IPS-20b (cell line): ENCODE data around the gene SNX7.

Experiments used
- H3K27ac ChIP-seq: one replicate; pipeline ENCODE4 v1.5.1; 2013; ENCODE audit warnings: low read length
- H3K27me3 ChIP-seq: 2 replicates; pipeline ENCODE4 v1.6.1; 2013; ENCODE audit warnings: mild to moderate bottlenecking, low read length, inconsistent platforms; ENCODE audit not compliant: insufficient read depth
- H3K36me3 ChIP-seq: 2 replicates; pipeline ENCODE4 v1.6.1; 2013; ENCODE audit warnings: low read depth, mild to moderate bottlenecking, inconsistent platforms, low read length, moderate library complexity; ENCODE audit not compliant: insufficient read depth
- H3K4me1 ChIP-seq: 2 replicates; pipeline ENCODE4 v1.6.1; 2013; ENCODE audit warnings: mild to moderate bottlenecking, control low read depth, inconsistent platforms, low read length, moderate library complexity; ENCODE audit not compliant: insufficient read depth
- H3K4me3 ChIP-seq: 2 replicates; pipeline ENCODE4 v1.5.1; 2013; ENCODE audit warnings: mild to moderate bottlenecking, low read length, inconsistent platforms
- H3K9ac ChIP-seq: 2 replicates; pipeline ENCODE4 v1.6.1; 2013; ENCODE audit warnings: low read depth, mild to moderate bottlenecking, inconsistent platforms, low read length, moderate library complexity
- H3K9me3 ChIP-seq: 2 replicates; pipeline ENCODE4 v1.6.1; 2013; ENCODE audit warnings: mild to moderate bottlenecking, low read depth, low read length, inconsistent platforms; ENCODE audit not compliant: insufficient read depth

The SNX7 gene

DNA sequence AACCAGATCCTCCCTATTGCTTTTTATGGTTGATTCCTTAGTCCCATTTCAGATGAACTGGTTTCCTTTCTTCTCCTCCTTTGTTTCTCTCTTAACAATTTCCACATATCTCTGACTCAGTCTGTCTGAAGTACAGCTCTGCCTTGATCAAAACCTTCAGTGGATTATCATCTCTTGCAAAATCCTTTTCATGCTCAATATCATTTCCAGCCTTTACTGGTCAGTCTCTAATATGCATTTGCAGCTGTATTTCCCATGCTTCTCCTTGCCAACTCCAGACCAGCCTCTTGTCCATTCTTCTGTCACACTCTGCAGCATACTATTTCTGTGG is 72.2 kb downstream of the SNX7 start:
- Histone ChIP-seq H3K27ac (no peak overlapping the region), H3K9me3 (no peaks in the 10 kb centered on the region)

DNA sequence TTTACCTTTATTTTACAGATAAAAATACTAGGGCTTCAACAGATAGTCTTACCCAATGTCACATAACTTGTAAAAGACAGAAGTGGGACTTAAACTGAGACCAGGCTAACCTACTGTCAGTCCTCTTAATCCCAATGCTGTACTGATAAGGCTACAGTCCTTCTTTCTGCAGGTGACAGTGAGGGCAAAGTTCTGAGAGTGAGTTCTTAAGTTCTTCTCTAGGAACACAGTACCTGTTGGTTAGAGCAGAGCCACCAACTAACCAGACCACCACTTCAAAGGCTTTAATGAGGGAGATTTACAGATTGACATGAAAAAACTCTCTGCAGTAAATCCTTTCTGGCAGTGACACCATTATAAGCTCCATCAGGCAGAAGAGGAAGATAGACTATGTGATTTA is 74.2 kb downstream of the SNX7 start:
- Histone ChIP-seq H3K9me3 (no peaks in the 10 kb centered on the region), H3K9ac (no peak overlapping the region), H3K27me3 (no peaks in the 10 kb centered on the region)

More for the DNA sequence above, 72.2 kb downstream of the SNX7 start:
- no peaks in the 10 kb centered on the region; the same call in 1 of the 2 replicates for H3K4me1 ChIP-seq
- H3K36me3 ChIP-seq, result no peaks in the 10 kb centered on the region
- H3K9ac ChIP-seq, result no peak overlapping the region
- H3K27me3 ChIP-seq, result no peaks in the 10 kb centered on the region
- no peak overlapping the region for H3K4me3 ChIP-seq

DNA sequence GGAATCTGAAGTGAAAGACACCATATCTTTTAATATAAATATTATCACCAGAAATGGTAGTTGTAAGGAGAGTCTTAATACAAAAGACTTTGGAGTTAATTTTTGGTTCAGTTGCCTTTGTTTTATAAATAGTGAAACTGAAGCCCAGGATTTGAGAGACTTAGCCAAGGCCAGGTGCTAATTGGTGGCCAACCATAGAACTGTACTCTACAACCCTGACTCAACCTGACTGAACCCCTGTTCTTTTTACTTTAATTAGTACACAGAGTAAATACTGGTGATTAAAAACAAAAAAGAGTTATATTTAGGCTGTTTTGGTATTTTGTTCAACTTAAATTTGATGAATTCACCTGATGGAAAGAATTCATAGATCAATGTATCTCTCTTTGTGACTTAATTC is 76.3 kb downstream of the SNX7 start:
- H3K9me3 ChIP-seq, result no peaks in the 10 kb centered on the region
- H3K27ac ChIP-seq, result no peak overlapping the region
- H3K4me1 ChIP-seq, result no peaks in the 10 kb centered on the region
- H3K9ac ChIP-seq, result no peak overlapping the region
- H3K4me3 ChIP-seq, result no peak overlapping the region
- H3K27me3 ChIP-seq, result no peaks in the 10 kb centered on the region
- no peaks in the 10 kb centered on the region for H3K36me3 ChIP-seq

More for the DNA sequence above, 74.2 kb downstream of the SNX7 start:
- Histone ChIP-seq H3K27ac (no peak overlapping the region), H3K4me3 (no peak overlapping the region), H3K4me1 (no peaks in the 10 kb centered on the region; the same call in 1 of the 2 replicates), H3K36me3 (no peaks in the 10 kb centered on the region)

DNA sequence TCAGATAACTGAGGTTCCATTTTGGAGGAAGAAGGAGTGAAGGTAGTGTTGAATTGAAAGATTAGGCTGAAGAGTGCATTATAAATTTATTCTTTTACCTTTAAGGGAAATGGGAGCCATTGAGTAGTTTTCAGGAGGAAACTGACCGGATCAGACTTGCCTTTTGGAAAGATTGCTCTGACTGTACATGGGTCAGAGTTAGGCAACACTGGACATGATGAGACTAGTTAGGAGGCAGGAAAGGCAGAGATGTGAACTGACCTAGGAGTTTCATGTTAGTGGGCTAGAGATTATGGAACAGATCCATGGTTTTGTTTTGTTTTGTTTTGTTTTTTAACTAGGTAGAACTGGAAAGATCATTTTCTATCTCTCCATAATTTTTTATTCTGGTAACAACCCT is 78.2 kb downstream of the SNX7 start:
- H3K36me3 ChIP-seq, result no peaks in the 10 kb centered on the region
- no peaks in the 10 kb centered on the region for H3K9me3 ChIP-seq
- H3K27ac ChIP-seq, result no peak overlapping the region
- no peak overlapping the region for H3K9ac ChIP-seq
- no peaks in the 10 kb centered on the region for H3K27me3 ChIP-seq
- H3K4me1 ChIP-seq, result no peaks in the 10 kb centered on the region
- no peak overlapping the region for H3K4me3 ChIP-seq

DNA sequence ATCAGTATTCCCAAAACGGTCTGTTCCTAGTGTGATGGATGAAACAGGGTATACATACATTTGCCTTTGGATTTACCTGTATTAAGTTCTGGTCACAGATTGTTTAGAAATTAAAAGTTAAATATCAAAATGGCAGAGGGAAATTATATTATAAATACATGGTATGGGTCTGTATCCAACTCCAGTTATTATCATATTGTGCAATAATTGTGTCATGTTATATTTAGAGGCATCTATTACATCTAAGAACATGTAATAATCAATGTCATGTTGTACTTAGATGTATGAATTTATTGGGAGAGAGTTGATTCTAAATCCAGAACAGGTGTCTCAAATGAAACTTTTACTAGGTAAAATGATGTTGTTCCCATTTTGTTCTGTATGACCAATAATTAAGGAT is 79.6 kb downstream of the SNX7 start:
- H3K9ac ChIP-seq, result no peak overlapping the region
- H3K9me3 ChIP-seq, result no peaks in the 10 kb centered on the region
- no peak overlapping the region for H3K4me3 ChIP-seq
- no peaks in the 10 kb centered on the region for H3K27me3 ChIP-seq
- no peak overlapping the region for H3K27ac ChIP-seq
- H3K36me3 ChIP-seq, result no peaks in the 10 kb centered on the region
- H3K4me1 ChIP-seq, result no peaks in the 10 kb centered on the region

DNA sequence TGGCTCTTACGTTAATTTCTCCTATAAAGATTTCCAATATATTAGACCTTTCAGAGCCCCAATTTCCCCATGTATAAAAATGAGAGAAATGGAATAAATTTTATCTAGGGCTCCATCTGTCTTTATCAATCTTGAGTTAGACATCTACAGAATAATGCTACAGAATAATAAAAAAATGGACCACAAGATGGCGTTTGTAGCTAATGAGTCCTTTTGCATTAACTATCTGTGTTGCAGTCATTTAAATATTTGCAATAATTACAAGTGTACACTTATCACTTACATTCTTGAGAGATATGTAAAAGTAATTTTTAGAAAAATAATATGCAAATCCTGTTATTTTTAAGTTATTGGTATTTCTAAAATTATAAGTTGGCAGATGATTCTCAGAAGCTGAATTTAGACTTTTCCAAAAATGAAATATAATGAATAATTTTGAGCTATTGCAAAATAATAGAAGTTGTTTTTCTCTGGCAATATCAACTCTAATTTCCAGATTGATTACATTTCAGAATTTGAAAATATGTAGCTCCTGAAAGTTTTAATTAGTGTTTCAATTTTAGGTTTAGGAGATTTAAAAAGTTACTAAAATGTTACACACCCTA is 87.7 kb downstream of the SNX7 start:
- H3K9me3 ChIP-seq, result no peaks in the 10 kb centered on the region
- no peak overlapping the region for H3K9ac ChIP-seq
- H3K36me3 ChIP-seq, result no peaks in the 10 kb centered on the region
- H3K27ac ChIP-seq, result no peak overlapping the region
- H3K4me3 ChIP-seq, result no peak overlapping the region
- no peaks in the 10 kb centered on the region for H3K4me1 ChIP-seq
- H3K27me3 ChIP-seq, result no peaks in the 10 kb centered on the region

DNA sequence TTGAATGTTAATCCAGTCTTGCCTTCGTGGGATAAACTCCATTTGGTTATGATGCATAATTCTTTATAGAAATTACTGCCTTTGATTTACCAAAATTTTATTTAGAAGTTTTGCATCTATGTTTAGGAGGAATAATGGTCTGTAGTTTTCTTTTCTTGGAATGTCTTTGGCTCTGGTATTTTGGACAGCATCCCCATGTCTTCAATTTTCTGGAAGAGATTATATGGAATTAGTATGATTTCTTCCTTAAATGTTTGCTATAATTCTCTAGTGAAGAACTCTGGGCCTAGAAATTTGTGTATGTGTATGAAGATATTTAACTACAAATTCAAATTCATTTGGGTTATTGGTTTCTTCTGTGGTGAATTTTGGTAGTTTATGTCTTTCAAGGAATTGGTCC is 92.7 kb downstream of the SNX7 start:
- Histone ChIP-seq H3K27me3 (no peaks in the 10 kb centered on the region), H3K9me3 (no peaks in the 10 kb centered on the region), H3K36me3 (no peaks in the 10 kb centered on the region), H3K9ac (no peak overlapping the region), H3K27ac (no peak overlapping the region), H3K4me1 (no peaks in the 10 kb centered on the region), H3K4me3 (no peak overlapping the region)

DNA sequence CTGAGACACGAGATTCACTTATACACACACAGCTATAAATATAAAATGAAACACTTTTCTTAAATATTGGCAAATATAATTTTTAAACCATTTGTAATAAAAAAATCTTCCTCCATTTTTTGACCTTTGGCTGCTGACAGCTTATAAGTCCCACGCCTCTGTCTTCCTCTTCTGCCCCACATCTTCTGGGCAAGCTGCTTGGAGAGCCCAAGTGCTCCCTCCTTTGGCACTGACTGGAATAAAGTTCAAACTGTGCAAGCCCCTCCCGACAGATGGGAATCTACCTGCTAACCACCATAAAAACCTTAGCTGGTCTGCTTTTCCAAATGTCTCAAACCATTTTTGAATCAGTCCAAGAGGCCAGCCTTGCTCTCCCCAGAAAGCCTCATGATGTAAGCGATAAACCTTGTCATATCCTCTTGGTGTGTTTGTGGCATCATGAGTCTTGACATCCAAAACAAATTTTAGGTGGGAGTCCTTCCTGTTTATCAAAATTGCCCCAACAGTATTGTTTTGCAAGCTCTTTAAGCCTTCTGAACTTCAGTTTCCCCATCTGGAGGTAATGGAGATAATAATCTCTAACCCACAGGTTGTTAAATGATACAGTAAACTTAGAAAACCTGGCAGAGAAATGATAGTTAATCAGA is 99.8 kb downstream of the SNX7 start:
- Histone ChIP-seq H3K4me1 (no peaks in the 10 kb centered on the region), H3K27ac (no peak overlapping the region), H3K27me3 (no peaks in the 10 kb centered on the region), H3K36me3 (no peaks in the 10 kb centered on the region), H3K4me3 (no peak overlapping the region), H3K9ac (no peak overlapping the region), H3K9me3 (no peaks in the 10 kb centered on the region; the same call in 1 of the 2 replicates)

DNA sequence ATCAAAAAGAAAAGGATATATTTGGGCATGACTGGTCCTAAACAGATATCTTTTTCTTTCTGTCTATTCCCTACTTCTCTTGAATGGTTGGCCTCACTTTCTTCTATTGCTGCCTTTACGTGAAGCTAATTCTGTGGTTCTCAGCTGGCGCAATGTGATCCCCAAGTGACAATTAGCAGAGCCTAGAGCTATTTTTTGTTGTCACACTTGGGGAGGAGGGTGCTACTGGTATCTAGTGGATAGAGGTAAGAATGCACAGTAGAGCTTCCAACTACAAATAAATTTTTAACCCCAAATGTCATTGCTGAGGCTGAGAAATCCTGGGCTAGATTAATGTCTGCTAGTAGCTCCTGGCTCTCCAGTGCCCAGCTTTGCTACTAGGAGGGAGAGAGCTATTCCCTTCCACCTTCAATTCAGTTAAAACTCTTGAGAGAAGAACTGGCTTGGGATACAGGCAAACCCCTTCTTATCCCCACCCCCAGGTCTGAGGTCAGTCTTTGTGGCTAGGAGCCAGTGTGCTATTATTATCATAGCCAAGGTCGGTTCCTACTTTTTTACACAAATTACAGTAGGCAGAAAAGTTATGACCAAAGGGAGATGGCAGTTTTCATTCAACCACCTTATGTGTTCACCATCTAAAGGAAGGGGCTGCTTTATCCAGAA is 102.1 kb downstream of the SNX7 start:
- H3K27ac ChIP-seq, result no peak overlapping the region
- no peaks in the 10 kb centered on the region for H3K36me3 ChIP-seq
- H3K4me3 ChIP-seq, result no peak overlapping the region
- H3K9me3 ChIP-seq, result no peaks in the 10 kb centered on the region; the same call in 1 of the 2 replicates
- no peak overlapping the region for H3K9ac ChIP-seq
- no peaks in the 10 kb centered on the region for H3K27me3 ChIP-seq
- no peaks in the 10 kb centered on the region for H3K4me1 ChIP-seq

DNA sequence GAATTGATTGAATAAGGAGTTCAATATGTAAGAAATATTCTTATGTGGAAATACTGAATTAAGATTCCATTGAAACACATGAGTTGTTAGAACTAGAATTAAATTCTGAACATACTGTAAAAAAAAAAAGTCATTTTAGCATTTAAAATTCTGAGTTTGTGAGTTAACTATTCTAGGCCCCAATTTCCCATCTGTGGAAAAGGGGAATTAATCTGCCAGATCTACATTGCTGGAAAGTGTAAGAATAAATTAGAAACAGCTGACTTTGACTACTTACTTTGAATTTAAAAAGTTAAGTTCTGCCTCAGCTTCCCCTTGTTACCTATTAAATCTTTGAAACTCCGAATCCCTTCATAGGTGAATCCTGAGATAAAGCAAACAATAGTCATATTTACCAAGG is 103.0 kb downstream of the SNX7 start:
- Histone ChIP-seq H3K27me3 (no peaks in the 10 kb centered on the region), H3K4me1 (no peaks in the 10 kb centered on the region), H3K27ac (no peak overlapping the region), H3K9ac (no peak overlapping the region), H3K36me3 (no peaks in the 10 kb centered on the region), H3K4me3 (no peak overlapping the region), H3K9me3 (no peaks in the 10 kb centered on the region; the same call in 1 of the 2 replicates)

DNA sequence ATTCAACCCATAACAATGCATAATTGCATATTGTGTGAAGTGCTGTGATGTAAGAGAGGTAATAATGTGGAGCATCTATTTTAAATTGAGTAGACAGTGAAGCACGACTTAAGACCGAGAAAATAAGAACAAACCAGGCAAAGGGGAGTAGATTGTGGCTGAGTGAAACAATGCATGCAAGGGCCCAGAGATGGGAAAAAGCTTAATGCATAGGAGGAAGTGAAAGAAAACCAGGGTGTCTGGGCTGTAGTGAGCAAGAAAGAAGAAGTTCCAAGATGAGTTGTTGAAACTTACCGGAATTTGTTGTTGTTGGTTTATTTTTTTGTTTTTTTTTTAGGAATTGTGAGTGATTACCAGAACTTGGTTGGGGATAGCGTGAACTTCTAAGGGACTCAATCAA is 104.7 kb downstream of the SNX7 start:
- no peaks in the 10 kb centered on the region for H3K4me1 ChIP-seq
- no peaks in the 10 kb centered on the region for H3K27me3 ChIP-seq
- no peak overlapping the region for H3K9ac ChIP-seq
- H3K27ac ChIP-seq, result no peak overlapping the region
- no peaks in the 10 kb centered on the region for H3K36me3 ChIP-seq
- H3K9me3 ChIP-seq, result no peaks in the 10 kb centered on the region; the same call in 1 of the 2 replicates
- H3K4me3 ChIP-seq, result no peak overlapping the region

DNA sequence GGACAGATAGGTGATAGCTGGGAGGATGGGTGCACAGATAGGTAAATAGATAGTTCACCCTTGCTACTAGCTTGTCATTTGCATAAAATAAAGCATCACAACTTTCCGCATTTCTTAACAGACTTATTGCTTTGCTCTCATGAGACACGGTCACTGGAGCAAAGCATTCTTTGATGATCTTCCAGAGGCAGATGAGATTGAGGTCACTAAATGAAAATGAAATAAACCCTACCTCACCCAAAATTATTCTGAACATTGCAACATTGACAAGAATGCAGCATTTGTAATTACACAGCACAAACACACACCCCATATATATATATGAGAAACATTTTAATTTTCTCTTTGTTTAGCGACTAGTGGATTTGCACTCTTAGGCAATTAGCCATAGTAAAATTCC is 107.6 kb downstream of the SNX7 start:
- Histone ChIP-seq H3K36me3 (no peaks in the 10 kb centered on the region), H3K9ac (no peak overlapping the region), H3K27ac (no peak overlapping the region), H3K27me3 (no peaks in the 10 kb centered on the region), H3K4me1 (no peaks in the 10 kb centered on the region), H3K4me3 (no peak overlapping the region), H3K9me3 (no peaks in the 10 kb centered on the region)
